ENCODE results near the gene PKMYT1. TPM values are rescaled to one million over a fixed set of nuclear protein-coding genes. Genes with fewer than 3 reads are reported as not detected.

PKMYT1 gene
- total RNA-seq, 2 donors from 2014 or later: 88.5 to 101 TPM

GRCh38 chr16:2975161-2975795 is 5.0 kb downstream of the PKMYT1 start:
- 95 to 96% methylated on average over 16 to 28 of the region's 28 CpGs for WGBS, 2 experiments (ENCODE audit: insufficient coverage in 1 of 2, insufficient read length in 1 of 2)
- TF ChIP-seq CTCF (conservative IDR thresholded peaks at IDR 0.05): no peak
- H3K9me3 ChIP-seq (ENCODE audit: control insufficient read depth, low read length): no peaks in the 10 kb centered on the region
- no peak for DNase-seq
- H3K27me3 Mint-ChIP-seq (ENCODE audit: insufficient read depth): no peaks in the 10 kb centered on the region
- H3K27ac ChIP-seq (ENCODE audit: low read depth, low read length): no peak overlapping the region
- H3K9ac ChIP-seq (ENCODE audit: extremely low read depth, low read length, poor library complexity, severe bottlenecking): no peak overlapping the region
- peaks cover 8% of the 10 kb centered on the region for H3K4me1 ChIP-seq (ENCODE audit: control insufficient read depth, insufficient read depth, low read length)
- H3K4me3 ChIP-seq (ENCODE audit: low read length): no peak overlapping the region
- no peaks in the 10 kb centered on the region for H3K9me3 Mint-ChIP-seq
- H3K4me1 Mint-ChIP-seq: peaks cover 6% of the 10 kb centered on the region
- H3K36me3 Mint-ChIP-seq (ENCODE audit: low read depth): peaks cover 16% of the 10 kb centered on the region
- no peak overlapping the region for H3K27ac Mint-ChIP-seq
- no peak overlapping the region for H3K4me3 Mint-ChIP-seq
- H3K36me3 ChIP-seq (ENCODE audit: control insufficient read depth, insufficient read depth, low read length): peaks cover 29% of the 10 kb centered on the region
- no peaks in the 10 kb centered on the region for H3K27me3 ChIP-seq (ENCODE audit: control insufficient read depth, insufficient read depth, low read length, poor library complexity, severe bottlenecking)

- WGBS, 2 experiments (ENCODE audit: insufficient coverage in 1 of 2, insufficient read length in 1 of 2): 93 to 96% methylated on average over 3 to 15 of the region's 15 CpGs
- DNase-seq: no peak
- H3K4me1 ChIP-seq (ENCODE audit: control insufficient read depth, insufficient read depth, low read length): peaks cover 9% of the 10 kb centered on the region
- no peak for TF ChIP-seq CTCF (conservative IDR thresholded peaks at IDR 0.05)
- no peaks in the 10 kb centered on the region for H3K9me3 ChIP-seq (ENCODE audit: control insufficient read depth, low read length)
- no peak overlapping the region for H3K27ac Mint-ChIP-seq
- no peaks in the 10 kb centered on the region for H3K27me3 ChIP-seq (ENCODE audit: control insufficient read depth, insufficient read depth, low read length, poor library complexity, severe bottlenecking)
- no peak overlapping the region for H3K4me3 Mint-ChIP-seq
- no peaks in the 10 kb centered on the region for H3K27me3 Mint-ChIP-seq (ENCODE audit: insufficient read depth)
- no peak overlapping the region for H3K4me3 ChIP-seq (ENCODE audit: low read length)
- H3K27ac ChIP-seq (ENCODE audit: low read depth, low read length): no peak overlapping the region
- no peaks in the 10 kb centered on the region for H3K9me3 Mint-ChIP-seq
- no peak overlapping the region for H3K9ac ChIP-seq (ENCODE audit: extremely low read depth, low read length, poor library complexity, severe bottlenecking)
- H3K36me3 Mint-ChIP-seq (ENCODE audit: low read depth): peaks cover 16% of the 10 kb centered on the region
- H3K36me3 ChIP-seq (ENCODE audit: control insufficient read depth, insufficient read depth, low read length): peaks cover 29% of the 10 kb centered on the region
- H3K4me1 Mint-ChIP-seq: peaks cover 6% of the 10 kb centered on the region
Observed at GRCh38 chr16:2974319-2975056, 5.8 kb downstream of the PKMYT1 start.

- Histone ChIP-seq H3K9ac (ENCODE audit: extremely low read depth, low read length, poor library complexity, severe bottlenecking) (no peak overlapping the region), H3K36me3 (ENCODE audit: control insufficient read depth, insufficient read depth, low read length) (peaks cover 29% of the 10 kb centered on the region), H3K9me3 (ENCODE audit: control insufficient read depth, low read length) (no peaks in the 10 kb centered on the region), H3K4me1 (ENCODE audit: control insufficient read depth, insufficient read depth, low read length) (peaks cover 9% of the 10 kb centered on the region), H3K4me3 (ENCODE audit: low read length) (no peak overlapping the region), H3K27me3 (ENCODE audit: control insufficient read depth, insufficient read depth, low read length, poor library complexity, severe bottlenecking) (no peaks in the 10 kb centered on the region), H3K27ac (ENCODE audit: low read depth, low read length) (no peak overlapping the region)
- DNase-seq: no peak
- H3K4me3 Mint-ChIP-seq: no peak overlapping the region
- H3K36me3 Mint-ChIP-seq (ENCODE audit: low read depth): peaks cover 14% of the 10 kb centered on the region
- H3K27me3 Mint-ChIP-seq (ENCODE audit: insufficient read depth): peaks cover 2% of the 10 kb centered on the region
- no peaks in the 10 kb centered on the region for H3K9me3 Mint-ChIP-seq
- 95 to 96% methylated on average over 9 to 17 of the region's 17 CpGs for WGBS, 2 experiments (ENCODE audit: insufficient coverage in 1 of 2, insufficient read length in 1 of 2)
- TF ChIP-seq CTCF (conservative IDR thresholded peaks at IDR 0.05): no peak
- H3K4me1 Mint-ChIP-seq: peaks cover 4% of the 10 kb centered on the region
- no peak overlapping the region for H3K27ac Mint-ChIP-seq
Observed at GRCh38 chr16:2973605-2974318, 6.5 kb downstream of the PKMYT1 start.
